RPMI8226 (cell line): ENCODE results near the gene SCLY.

Experiments used
- DNase-seq: peaks from one replicate; pipeline ENCODE4 v3.0.0-alpha.2; 2015

Gene SCLY

GRCh38 chr2:238077292-238077691 lies 16.5 kb downstream of the SCLY start:
- DNase-seq = no peak

- no peak for DNase-seq
Measured at GRCh38 chr2:238079874-238080327, 19.1 kb downstream of the SCLY start.

GRCh38 chr2:238080518-238080917 lies 19.7 kb downstream of the SCLY start:
- DNase-seq = no peak

- DNase-seq = no peak
Measured at GRCh38 chr2:238081150-238081549, 20.3 kb downstream of the SCLY start.

GRCh38 chr2:238081561-238081960 lies 20.8 kb downstream of the SCLY start:
- DNase-seq = no peak

GRCh38 chr2:238082151-238082550 lies 21.4 kb downstream of the SCLY start:
- no peak for DNase-seq

- DNase-seq = no peak
Measured at GRCh38 chr2:238082827-238083226, 22.0 kb downstream of the SCLY start.

GRCh38 chr2:238083919-238084318 lies 23.1 kb downstream of the SCLY start:
- no peak for DNase-seq

GRCh38 chr2:238084761-238085160 lies 24.0 kb downstream of the SCLY start:
- no peak for DNase-seq

- no peak for DNase-seq
Measured at GRCh38 chr2:238085899-238086298, 25.1 kb downstream of the SCLY start.

GRCh38 chr2:238087211-238087610 lies 26.4 kb downstream of the SCLY start:
- DNase-seq = no peak

- DNase-seq = no peak
Measured at GRCh38 chr2:238090887-238091286, 30.1 kb downstream of the SCLY start.

- no peak for DNase-seq
Measured at GRCh38 chr2:238091436-238092060, 30.7 kb downstream of the SCLY start.

GRCh38 chr2:238092486-238093035 lies 31.8 kb downstream of the SCLY start:
- DNase-seq = no peak

- no peak for DNase-seq
Measured at GRCh38 chr2:238093181-238094140, 32.7 kb downstream of the SCLY start.

GRCh38 chr2:238094438-238095022 lies 33.7 kb downstream of the SCLY start:
- DNase-seq = no peak

- DNase-seq = no peak
Measured at GRCh38 chr2:238095143-238095542, 34.3 kb downstream of the SCLY start.

GRCh38 chr2:238096311-238097011 lies 35.7 kb downstream of the SCLY start:
- DNase-seq = no peak

GRCh38 chr2:238097201-238097987 lies 36.6 kb downstream of the SCLY start:
- DNase-seq = no peak

GRCh38 chr2:238097988-238098871 lies 37.4 kb downstream of the SCLY start:
- no peak for DNase-seq
